ENCODE measurements around the gene LRTM2.

DNA sequence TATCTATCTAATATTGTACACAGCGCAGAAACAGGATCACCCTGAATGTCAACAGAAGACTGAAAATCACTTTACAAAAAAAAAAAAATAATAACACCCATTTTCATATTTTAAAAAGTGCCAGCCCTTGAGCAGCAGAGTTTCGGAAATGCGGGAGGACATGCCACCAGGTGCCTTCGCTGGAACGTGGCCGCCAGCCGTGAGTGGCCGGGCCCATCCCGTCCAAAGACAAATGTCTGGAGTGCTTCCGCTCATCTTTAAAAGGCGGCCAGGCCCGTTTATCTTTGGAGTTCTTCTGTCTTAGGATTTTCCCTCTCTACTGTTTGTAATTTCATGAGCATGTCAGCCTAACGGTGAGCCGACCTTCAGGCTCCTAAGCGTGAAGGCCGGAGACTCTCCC is 43.5 kb downstream of the LRTM2 start:
- no peak for TF ChIP-seq CTCF (conservative IDR thresholded peaks at IDR 0.05; ENCODE audit: low read length)
- TF ChIP-seq EZH2phosphoT487 (IDR thresholded peaks at IDR 0.05; ENCODE audit: borderline replicate concordance): no peak
